DMS53 treated with DMSO at 0.1 percent for 48 hours (cell line): Measurements from ENCODE around the gene XG.

ENCODE experiments used
- DNase-seq: peaks from one replicate; lab custom pipeline; 2025; ENCODE audit not compliant: unreplicated experiment; lab: John Stamatoyannopoulos, UW

The XG gene

DNA sequence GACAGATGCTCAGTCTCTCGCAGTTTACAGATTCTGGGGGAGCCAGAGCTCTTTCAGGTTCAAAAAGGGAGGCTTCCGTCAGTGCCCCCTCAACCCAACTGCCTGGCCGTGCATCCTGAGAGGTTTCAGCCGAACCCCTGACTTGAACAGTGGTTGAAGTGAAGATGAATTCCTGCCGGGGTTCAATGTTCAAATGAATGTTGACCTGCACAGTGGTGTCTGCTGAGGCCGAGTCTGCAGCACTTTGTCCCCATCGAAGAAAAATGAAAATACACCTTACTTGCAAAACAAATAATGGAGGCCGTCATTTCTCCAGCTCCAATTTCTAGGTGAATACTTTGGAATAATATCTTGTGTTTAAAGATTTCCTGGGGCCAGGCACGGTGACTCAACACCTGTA lies 110.6 kb downstream of the XG start:
- DNase-seq = no peak

DNA sequence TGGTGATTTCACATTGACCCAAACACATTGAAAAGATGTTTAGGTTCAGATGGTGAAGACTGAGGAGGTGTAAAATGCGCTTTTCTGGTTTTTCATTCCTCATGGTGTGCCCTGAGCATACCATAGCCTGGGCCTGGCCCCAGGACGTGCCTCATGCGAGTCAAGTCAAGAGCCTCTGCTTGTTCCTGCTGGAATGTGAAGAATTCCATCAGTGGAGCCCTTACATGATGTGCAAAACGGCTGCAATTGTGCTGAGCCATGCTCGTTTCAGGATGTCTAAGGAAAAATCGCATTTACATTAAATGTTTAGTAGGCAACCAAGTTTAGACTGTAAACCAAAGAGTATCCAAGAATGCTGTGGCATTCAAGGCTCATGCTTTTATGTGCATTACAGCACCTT lies 111.8 kb downstream of the XG start:
- no peak for DNase-seq
